PC-9 (cell line): ENCODE results near the gene CD200R1L. TPM values are rescaled to one million over a fixed set of nuclear protein-coding genes. Genes with fewer than 3 reads are reported as not detected.

ENCODE experiments used
- BruUV-seq: library from RNA; stranded (reverse); fragments of 400-500 nt; replicated peaks from 2 replicates; lab custom pipeline; 2021; lab: Mats Ljungman, UMichigan
- CTCF ChIA-PET: fragments of 300-600 bp; sonication (Branson Sonifier 250); formaldehyde crosslinking; loops from one replicate; lab custom pipeline; 2022; ENCODE audit warnings: antibody characterized with exemption; lab: Charles Lee
- POLR2A ChIA-PET: fragments of 300-600 bp; sonication (Branson Sonifier 250); formaldehyde crosslinking; loops from one replicate; lab custom pipeline; 2022; ENCODE audit warnings: antibody characterized with exemption; ENCODE audit not compliant: unreplicated experiment; lab: Charles Lee
- DNase-seq, 2 experiments: peaks; one replicate each; pipeline versions ENCODE4 v3.0.0 to v3.0.0-alpha.2; 2015 to 2022; ENCODE audit warnings: mixed read lengths in 1 of 2
- H2AFZ ChIP-seq: fragments of 200-600 bp; sonication (generic); 2 replicates; pipeline ENCODE4 v1.8.1; 2017; ENCODE audit warnings: antibody characterized with exemption
- H3F3A ChIP-seq: fragments of 200-600 bp; sonication (generic); 2 replicates; pipeline ENCODE4 v1.8.1; 2017; ENCODE audit warnings: antibody characterized with exemption, mild to moderate bottlenecking, low read depth; ENCODE audit not compliant: insufficient read depth
- H3K27ac ChIP-seq: fragments of 200-600 bp; sonication (generic); 2 replicates; pipeline ENCODE4 v1.6.1; 2016; ENCODE audit warnings: mixed run types
- H3K27me3 ChIP-seq: fragments of 200-600 bp; sonication (generic); 2 replicates; pipeline ENCODE4 v1.6.1; 2016; ENCODE audit warnings: low read depth, mixed run types; ENCODE audit not compliant: insufficient read depth
- H3K36me3 ChIP-seq: fragments of 200-600 bp; sonication (generic); 2 replicates; pipeline ENCODE4 v1.6.1; 2016; ENCODE audit warnings: low read depth, mixed run types
- H3K4me1 ChIP-seq: fragments of 200-600 bp; sonication (generic); replicated peaks from 2 replicates; pipeline ENCODE4 v1.6.1; 2016; ENCODE audit warnings: mixed run types; ENCODE audit not compliant: insufficient read depth
- H3K4me2 ChIP-seq: fragments of 200-600 bp; sonication (generic); 2 replicates; pipeline ENCODE4 v1.6.1; 2017; ENCODE audit warnings: mixed run types
- H3K4me3 ChIP-seq: fragments of 200-600 bp; sonication (generic); 2 replicates; pipeline ENCODE4 v1.6.1; 2016; ENCODE audit warnings: mixed run types
- H3K79me2 ChIP-seq: fragments of 200-600 bp; sonication (generic); 2 replicates; pipeline ENCODE4 v1.6.1; 2017; ENCODE audit warnings: low read depth, mixed run types
- H3K9me2 ChIP-seq: fragments of 200-600 bp; sonication (generic); 2 replicates; pipeline ENCODE4 v1.8.1; 2017; ENCODE audit warnings: mild to moderate bottlenecking; ENCODE audit not compliant: insufficient read depth
- H3K9me3 ChIP-seq: fragments of 200-600 bp; sonication (generic); 2 replicates; pipeline ENCODE4 v1.8.1; 2016; ENCODE audit warnings: low read depth; ENCODE audit not compliant: insufficient read depth
- H4K20me1 ChIP-seq: fragments of 200-600 bp; sonication (generic); 2 replicates; pipeline ENCODE4 v1.8.1; 2017; ENCODE audit not compliant: insufficient read depth
- EZH2 ChIP-seq: fragments of 200-600 bp; sonication (generic); IDR thresholded peaks from 2 replicates; pipeline ENCODE4 v1.8.0; 2017; ENCODE audit warnings: antibody characterized with exemption, low read depth
- intact Hi-C: fragments of 100-400 bp; cut with micrococcal nuclease; formaldehyde crosslinking; loops from one replicate; pipeline ENCODE4 v1.10.0; 2022; ENCODE audit not compliant: unreplicated experiment
- total RNA-seq: library from RNA; stranded (reverse); gene quantifications from 2 replicates; pipeline ENCODE4 v1.2.3, GENCODE V29; 2021
- TF ChIP-seq, protein P1 (sequence below): fragments of 200-600 bp; sonication (generic); conservative IDR thresholded peaks from 2 replicates; pipeline ENCODE4 v1.6.1; 2017; ENCODE audit warnings: mixed run types, antibody characterized with exemption, mild to moderate bottlenecking, moderate library complexity

CD200R1L gene
- total RNA-seq, 1 experiment from 2014 or later: 0.37 TPM

- CTCF ChIA-PET: interaction anchor here (1.1 to 2.2 kb wide), 4 partner anchors 11 to 78 kb away, joined by 4 to 27 read pairs (median 8); no protein-coding TSS in a partner anchor
Measured at GRCh38 chr3:112813016-112813415, 33.6 kb downstream of the CD200R1L start.

DNA sequence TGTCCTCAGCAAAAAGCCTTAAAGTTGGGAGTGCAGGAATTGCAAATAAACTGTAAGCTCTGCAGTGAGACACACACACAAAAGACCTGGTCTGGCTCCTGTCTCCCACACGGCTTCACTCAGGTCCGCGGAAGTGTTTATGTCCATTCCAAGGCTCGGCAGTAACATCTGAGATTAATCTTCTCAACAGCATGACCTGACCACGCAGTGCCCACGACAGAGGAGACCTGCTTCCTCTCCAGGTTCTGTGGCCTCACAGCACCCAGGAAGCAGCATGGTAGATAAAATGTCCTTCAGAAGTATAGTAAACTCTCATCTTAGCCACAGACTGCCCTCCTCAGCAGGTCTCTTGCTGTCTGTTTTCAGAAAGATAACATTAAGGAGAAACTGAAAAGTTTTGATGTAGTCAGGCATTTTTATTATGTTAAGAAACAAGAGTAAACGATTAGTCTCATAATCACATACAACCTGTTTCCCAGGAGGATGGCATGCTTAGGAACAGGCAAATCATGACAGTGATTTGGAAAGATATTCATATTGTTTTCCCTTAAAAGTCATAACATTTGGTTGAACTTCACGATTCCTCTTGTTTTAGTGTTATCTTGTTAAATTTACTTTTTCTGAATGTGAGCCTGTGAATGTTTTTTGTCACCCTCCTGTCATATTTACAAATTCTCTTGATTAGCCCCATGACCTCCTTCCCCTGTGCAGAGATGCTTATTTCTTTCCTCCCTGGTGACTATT is 34.6 kb downstream of the CD200R1L start:
- Histone ChIP-seq H3K4me1 (peaks cover 27% of the 10 kb centered on the region), H3K36me3 (no peaks in the 10 kb centered on the region), H3K4me3 (no peak overlapping the region), H3K4me2 (no peak overlapping the region), H4K20me1 (no peaks in the 10 kb centered on the region), H3K27ac (no peak overlapping the region), H3K79me2 (no peaks in the 10 kb centered on the region), H3K9me3 (0 out of 2 replicates have a peak, but pooled peaks cover 3% of the 10 kb centered on the region), H3K27me3 (no peaks in the 10 kb centered on the region), H3K9me2 (no peaks in the 10 kb centered on the region), H3F3A (no peaks in the 10 kb centered on the region), H2AFZ (no peak overlapping the region)
- TF ChIP-seq EZH2: no peak
- TF ChIP-seq, protein P1, sequence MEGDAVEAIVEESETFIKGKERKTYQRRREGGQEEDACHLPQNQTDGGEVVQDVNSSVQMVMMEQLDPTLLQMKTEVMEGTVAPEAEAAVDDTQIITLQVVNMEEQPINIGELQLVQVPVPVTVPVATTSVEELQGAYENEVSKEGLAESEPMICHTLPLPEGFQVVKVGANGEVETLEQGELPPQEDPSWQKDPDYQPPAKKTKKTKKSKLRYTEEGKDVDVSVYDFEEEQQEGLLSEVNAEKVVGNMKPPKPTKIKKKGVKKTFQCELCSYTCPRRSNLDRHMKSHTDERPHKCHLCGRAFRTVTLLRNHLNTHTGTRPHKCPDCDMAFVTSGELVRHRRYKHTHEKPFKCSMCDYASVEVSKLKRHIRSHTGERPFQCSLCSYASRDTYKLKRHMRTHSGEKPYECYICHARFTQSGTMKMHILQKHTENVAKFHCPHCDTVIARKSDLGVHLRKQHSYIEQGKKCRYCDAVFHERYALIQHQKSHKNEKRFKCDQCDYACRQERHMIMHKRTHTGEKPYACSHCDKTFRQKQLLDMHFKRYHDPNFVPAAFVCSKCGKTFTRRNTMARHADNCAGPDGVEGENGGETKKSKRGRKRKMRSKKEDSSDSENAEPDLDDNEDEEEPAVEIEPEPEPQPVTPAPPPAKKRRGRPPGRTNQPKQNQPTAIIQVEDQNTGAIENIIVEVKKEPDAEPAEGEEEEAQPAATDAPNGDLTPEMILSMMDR: no peak
- POLR2A ChIA-PET: no interaction called here
- BruUV-seq: no TSS peak
- DNase-seq: no peak
- intact Hi-C loops: loop anchor here (5.0 kb wide), 1 partner anchor 700 kb away; no protein-coding TSS in a partner anchor
- CTCF ChIA-PET: no interaction called here

More at GRCh38 chr3:112813016-112813415, 33.6 kb downstream of the CD200R1L start:
- Histone ChIP-seq H3K79me2 (no peaks in the 10 kb centered on the region), H3K9me2 (no peaks in the 10 kb centered on the region), H3K4me1 (peaks cover 27% of the 10 kb centered on the region), H3K27me3 (no peaks in the 10 kb centered on the region), H3K4me3 (no peak overlapping the region), H4K20me1 (no peaks in the 10 kb centered on the region), H2AFZ (no peak overlapping the region), H3F3A (no peaks in the 10 kb centered on the region), H3K4me2 (no peak overlapping the region), H3K27ac (no peak overlapping the region), H3K9me3 (0 out of 2 replicates have a peak, but pooled peaks cover 3% of the 10 kb centered on the region), H3K36me3 (no peaks in the 10 kb centered on the region)
- no TSS peak for BruUV-seq
- TF ChIP-seq, protein P1: no peak
- TF ChIP-seq EZH2: no peak
- POLR2A ChIA-PET: interaction anchor here (0.6 kb wide), 3 partner anchors 78 to 160 kb away, joined by 3 read pairs; no protein-coding TSS in a partner anchor
- intact Hi-C loops: loop anchor here (5.0 kb wide), 1 partner anchor 701 kb away; no protein-coding TSS in a partner anchor
- DNase-seq: no peak

DNA sequence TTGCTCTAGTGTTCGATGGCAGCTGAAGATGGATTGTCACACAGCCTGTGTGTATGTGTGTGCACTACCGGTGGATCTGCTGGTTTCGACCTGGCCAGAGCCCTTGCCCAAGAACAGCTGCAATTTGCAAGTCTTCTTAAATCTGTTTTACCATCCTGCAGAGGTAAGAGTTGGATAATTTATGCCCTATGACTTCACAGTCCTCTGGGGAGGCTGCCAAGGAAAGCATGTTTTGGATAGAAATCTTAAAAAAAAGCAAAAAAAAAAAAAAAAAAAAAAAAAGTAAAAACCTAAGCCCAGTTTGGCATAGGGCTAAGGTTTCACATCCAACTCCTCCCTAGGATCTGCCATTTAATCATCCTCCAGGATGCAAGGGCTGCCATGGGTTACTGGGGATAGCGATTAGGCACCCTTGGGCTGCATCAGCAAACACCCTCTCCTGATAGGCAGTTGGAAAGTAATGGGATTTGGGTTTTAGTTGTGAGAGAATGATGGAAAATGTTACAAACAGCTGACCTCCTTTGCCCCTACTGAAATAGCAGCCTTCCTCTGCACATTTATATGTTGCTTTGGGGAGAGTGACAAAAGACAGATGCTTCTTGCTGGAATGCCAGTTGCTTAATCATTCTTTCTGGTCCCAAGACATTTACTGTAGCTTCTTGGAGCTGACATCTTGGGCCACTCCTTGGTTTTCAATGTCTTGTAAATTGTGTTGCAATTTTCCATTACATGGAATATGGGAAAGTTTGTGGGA is 35.4 kb downstream of the CD200R1L start:
- H3K4me2 ChIP-seq: no peak overlapping the region
- no peaks in the 10 kb centered on the region for H3K79me2 ChIP-seq
- BruUV-seq: no TSS peak
- H3K27ac ChIP-seq: no peak overlapping the region
- TF ChIP-seq, protein P1: no peak
- no peak overlapping the region for H3K4me3 ChIP-seq
- H3K9me2 ChIP-seq: no peaks in the 10 kb centered on the region
- H3K4me1 ChIP-seq: peaks cover 24% of the 10 kb centered on the region
- no peaks in the 10 kb centered on the region for H3K9me3 ChIP-seq
- POLR2A ChIA-PET: no interaction called here
- no peaks in the 10 kb centered on the region for H3K36me3 ChIP-seq
- H4K20me1 ChIP-seq: no peaks in the 10 kb centered on the region
- intact Hi-C loops: loop anchor here (5.0 kb wide), 1 partner anchor 699 kb away; no protein-coding TSS in a partner anchor
- no peaks in the 10 kb centered on the region for H3K27me3 ChIP-seq
- H3F3A ChIP-seq: no peaks in the 10 kb centered on the region
- H2AFZ ChIP-seq: no peak overlapping the region
- CTCF ChIA-PET: interaction anchor here (0.6 kb wide), 1 partner anchor 59 kb away, joined by 4 read pairs; no protein-coding TSS in a partner anchor
- DNase-seq: no peak
